A549 (cell line): ENCODE data around the gene ULBP3. TPM values are rescaled to one million over a fixed set of nuclear protein-coding genes. Genes with fewer than 3 reads are reported as not detected.
A peak's percentile ranks its signal among the peaks of the same experiment; 100 is the strongest.
"Not testable (repeated sequence)": the region's sequence is repeated elsewhere in the genome, so short reads cannot be mapped to it uniquely, and the experiment has no call there.

Source experiments
- ATAC-seq, 2 experiments: fragments of 200-7000 bp in 1 of 2; fragments of >200 bp in 1 of 2; cut with Nextera tagmentation in 1 of 2; cut with Tn5 transposase in 1 of 2; 3 replicates each; pipeline versions ENCODE4 v1.8.0 to v1.9.1; 2018 to 2020; ENCODE audit warnings: mild to moderate bottlenecking in 1 of 2, moderate library complexity in 1 of 2
- CTCF ChIA-PET: fragments of 300-600 bp; sonication (Branson Sonifier 250); formaldehyde crosslinking; extraction: SDS; loops from one replicate; lab custom pipeline; 2021; ENCODE audit warnings: antibody characterized with exemption, inconsistent platforms; lab: Yijun Ruan, JAX
- POLR2A ChIA-PET: fragments of 350-600 bp; formaldehyde crosslinking; extraction: SDS; loops from one replicate; lab custom pipeline; 2021; ENCODE audit warnings: antibody characterized with exemption, inconsistent platforms; lab: Yijun Ruan, JAX
- DNase-seq, 2 experiments: peaks; one replicate each; pipeline versions ENCODE4 v3.0.0 to v3.0.0-alpha.2; 2011 to 2016; ENCODE audit warnings: low read depth in 1 of 2, low spot score in 1 of 2
- FAIRE-seq: peaks from 2 replicates; lab custom pipeline; 2011; peaks lifted over from hg19 to GRCh38; lab: Jason Lieb, UNC
- H3K27ac ChIP-seq, 2 experiments: fragments of >200 bp; sonication (Bioruptor Twin); formaldehyde crosslinking; 3 replicates each; pipeline ENCODE4 v1.5.1; 2016 to 2017
- H3K4me1 ChIP-seq: fragments of >200 bp; sonication (Bioruptor Twin); formaldehyde crosslinking; 3 replicates; pipeline ENCODE4 v1.6.1; 2016
- H3K4me2 ChIP-seq: fragments of >200 bp; sonication (Bioruptor Twin); formaldehyde crosslinking; 3 replicates; pipeline ENCODE4 v1.6.1; 2016
- H3K4me3 ChIP-seq: fragments of >200 bp; sonication (Bioruptor Twin); formaldehyde crosslinking; 3 replicates; pipeline ENCODE4 v1.5.1; 2016
- H3K9me3 ChIP-seq: fragments of >200 bp; sonication (Bioruptor Twin); formaldehyde crosslinking; 3 replicates; pipeline ENCODE4 v1.6.1; 2016
- CBX8 ChIP-seq: fragments of 200-600 bp; sonication (generic); IDR thresholded peaks from 2 replicates; pipeline ENCODE4 v1.6.1; 2016
- CHD4 ChIP-seq: fragments of 200-600 bp; sonication (generic); IDR thresholded peaks from 2 replicates; pipeline ENCODE4 v1.6.1; 2016; ENCODE audit warnings: antibody characterized with exemption, mild to moderate bottlenecking, borderline replicate concordance
- EP300 ChIP-seq, 2 experiments: fragments of >200 bp; sonication (Bioruptor Twin); formaldehyde crosslinking; IDR thresholded peaks; 2 replicates in 1 of 2; 3 replicates in 1 of 2; pipeline ENCODE4 v1.6.1; 2016 to 2017
- ESRRA ChIP-seq: fragments of 150-350 bp; IDR thresholded peaks from 2 replicates; pipeline ENCODE4 v1.6.1; 2014; ENCODE audit warnings: mild to moderate bottlenecking, low read length, borderline replicate concordance
- FOSB ChIP-seq: fragments of 250-450 bp; sonication (Bioruptor Pico); IDR thresholded peaks from 2 replicates; pipeline ENCODE4 v1.5.0; 2020; ENCODE audit warnings: mild to moderate bottlenecking, moderate library complexity
- HEYL ChIP-seq: fragments of 250-450 bp; sonication (Bioruptor Pico); IDR thresholded peaks from 2 replicates; pipeline ENCODE4 v1.8.0; 2021; ENCODE audit warnings: mild to moderate bottlenecking, moderate library complexity
- HOXB13 ChIP-seq: fragments of 250-450 bp; sonication (Bioruptor Pico); IDR thresholded peaks from 2 replicates; pipeline ENCODE4 v1.5.0; 2020; ENCODE audit warnings: low read depth, mild to moderate bottlenecking, moderate library complexity
- MYC ChIP-seq: IDR thresholded peaks from 2 replicates; pipeline ENCODE4 v1.6.1; 2012; ENCODE audit warnings: mild to moderate bottlenecking, inconsistent platforms, low read length, improper control_type of control experiment, borderline replicate concordance
- NFE2L2 ChIP-seq: fragments of 150-350 bp; conservative IDR thresholded peaks from 2 replicates; pipeline ENCODE4 v1.6.1; 2014; ENCODE audit warnings: low read length
- NR3C1 ChIP-seq: fragments of >200 bp; sonication (Bioruptor Twin); formaldehyde crosslinking; IDR thresholded peaks from 3 replicates; pipeline ENCODE4 v1.6.1; 2017
- POLR2A ChIP-seq: IDR thresholded peaks from 2 replicates; pipeline ENCODE4 v1.6.1; 2012; ENCODE audit warnings: mild to moderate bottlenecking, low read length
- RAD21 ChIP-seq, 2 experiments: fragments of >200 bp in 1 of 2; sonication (Bioruptor Twin) in 1 of 2; formaldehyde crosslinking in 1 of 2; IDR thresholded peaks in 1 of 2; conservative IDR thresholded peaks in 1 of 2; 2 replicates in 1 of 2; 3 replicates in 1 of 2; pipeline ENCODE4 v1.6.1; 2012 to 2018; ENCODE audit warnings: inconsistent platforms in 1 of 2
- RARB ChIP-seq: fragments of 250-450 bp; sonication (Bioruptor Pico); IDR thresholded peaks from 2 replicates; pipeline ENCODE4 v1.8.0; 2021; ENCODE audit warnings: mild to moderate bottlenecking, moderate library complexity
- SREBF2 ChIP-seq: fragments of 450-650 bp; IDR thresholded peaks from 2 replicates; pipeline ENCODE4 v1.6.1; 2014; ENCODE audit warnings: mild to moderate bottlenecking, moderate library complexity
- TFCP2L1 ChIP-seq: fragments of 250-450 bp; sonication (Bioruptor Pico); IDR thresholded peaks from 2 replicates; pipeline ENCODE4 v1.5.0; 2021; ENCODE audit warnings: mild to moderate bottlenecking
- ZNF302 ChIP-seq: fragments of 250-450 bp; sonication (Bioruptor Pico); IDR thresholded peaks from 2 replicates; pipeline ENCODE4 v1.9.0; 2021; ENCODE audit warnings: inconsistent platforms, mild to moderate bottlenecking, moderate library complexity
- WGBS: methylation state at CpG from one replicate; pipeline ENCODE4 v1.1.6; 2017; ENCODE audit errors: missing lambda C conversion rate; 5-methylcytosine and 5-hydroxymethylcytosine counted together
- polyA plus RNA-seq, 4 experiments: library from polyadenylated mRNA; depleted of rRNA in 3 of 4; stranded (reverse); fragments of >200 nt; fragmentation: RNase III in 1 of 4; extraction: RNeasy Plus Mini Kit Qiagen cat#74134 plus additional on column Dnase treatment in 1 of 4; gene quantifications; 2 replicates in 3 of 4; 3 replicates in 1 of 4; pipeline ENCODE4 v1.2.3, GENCODE V29; 2011 to 2017
- TF ChIP-seq, protein P1 (sequence below): IDR thresholded peaks from 2 replicates; pipeline ENCODE4 v1.6.1; 2012

Gene ULBP3
- polyA plus RNA-seq, 2 of the 4 experiments (the other 2 are of a cell fraction): 2.7 to 3.4 TPM

DNA sequence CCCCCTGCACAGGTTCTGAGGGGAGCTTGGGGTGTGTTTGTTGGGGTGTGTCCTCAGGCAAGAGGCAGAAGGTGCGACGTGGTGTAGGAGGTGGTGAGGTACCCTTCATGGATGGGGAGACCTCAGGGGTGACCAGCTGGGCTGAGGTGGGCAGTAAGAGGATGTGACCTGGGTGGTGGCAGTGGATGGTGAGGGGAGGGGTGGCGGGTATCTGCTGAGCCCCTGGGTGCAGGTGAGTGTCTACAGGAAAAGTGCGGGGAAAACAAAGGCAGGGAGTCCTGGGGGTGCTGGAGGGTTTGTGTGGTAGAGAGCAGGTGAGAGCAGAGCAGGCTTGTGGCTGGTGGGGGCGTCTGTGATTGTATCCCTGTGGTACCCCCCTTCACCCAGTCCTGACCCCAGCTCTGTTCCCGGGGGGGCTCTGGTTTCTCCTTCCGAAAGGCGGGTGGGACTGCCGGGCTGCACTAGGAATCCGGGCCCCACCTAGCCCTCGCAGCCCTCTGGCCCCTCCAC, 44.2 kb downstream of the ULBP3 start:
- peak overlapping the region; percentile 80 for H3K4me2 ChIP-seq
- H3K4me1 ChIP-seq: peaks cover 11% of the 10 kb centered on the region; the same call in 1 of the 3 replicates
- DNase-seq: no peak
- peak overlapping the region in 1 of 2 experiments; percentile 58; a peak in 3 of 6 replicates for H3K27ac ChIP-seq
- no peak for ATAC-seq
- TF ChIP-seq HOXB13 (CRISPR knock-in tag) (no peak), ZNF302 (CRISPR knock-in tag) (no peak), MYC (no peak), POLR2A (no peak), HEYL (CRISPR knock-in tag) (no peak), TFCP2L1 (no peak), EP300 (IDR thresholded peaks at IDR 0.05) (no peak), CBX8 (no peak)
- TF ChIP-seq, protein P1, sequence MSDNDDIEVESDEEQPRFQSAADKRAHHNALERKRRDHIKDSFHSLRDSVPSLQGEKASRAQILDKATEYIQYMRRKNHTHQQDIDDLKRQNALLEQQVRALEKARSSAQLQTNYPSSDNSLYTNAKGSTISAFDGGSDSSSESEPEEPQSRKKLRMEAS: no peak
- H3K4me3 ChIP-seq: no peak overlapping the region
- ChIA-PET CTCF (no interaction called here), POLR2A (no interaction called here)
- H3K9me3 ChIP-seq: no peaks in the 10 kb centered on the region
- WGBS: 81% methylated on average over 6 of the region's 11 CpGs
- no peak for FAIRE-seq

DNA sequence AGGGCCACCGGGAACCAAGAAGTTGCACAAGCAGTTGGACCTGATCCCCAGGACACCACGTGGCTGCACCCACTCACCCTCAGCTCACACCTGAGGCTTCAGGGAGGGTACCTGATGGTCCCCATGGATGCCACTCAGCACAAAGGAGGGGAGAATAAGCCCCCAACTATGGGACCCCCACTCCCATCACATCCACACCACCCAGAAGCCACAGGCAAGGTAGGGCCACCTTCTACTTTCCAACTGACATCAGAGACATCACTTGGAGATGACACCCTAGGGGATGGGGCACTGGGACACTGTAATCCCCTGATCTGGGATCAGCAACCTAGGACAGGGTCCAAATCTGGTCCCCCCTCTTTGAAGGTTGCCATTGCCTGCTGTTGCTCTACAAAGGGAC, 44.9 kb downstream of the ULBP3 start:
- CTCF ChIA-PET, H3K27ac ChIP-seq: not testable (repeated sequence)

DNA sequence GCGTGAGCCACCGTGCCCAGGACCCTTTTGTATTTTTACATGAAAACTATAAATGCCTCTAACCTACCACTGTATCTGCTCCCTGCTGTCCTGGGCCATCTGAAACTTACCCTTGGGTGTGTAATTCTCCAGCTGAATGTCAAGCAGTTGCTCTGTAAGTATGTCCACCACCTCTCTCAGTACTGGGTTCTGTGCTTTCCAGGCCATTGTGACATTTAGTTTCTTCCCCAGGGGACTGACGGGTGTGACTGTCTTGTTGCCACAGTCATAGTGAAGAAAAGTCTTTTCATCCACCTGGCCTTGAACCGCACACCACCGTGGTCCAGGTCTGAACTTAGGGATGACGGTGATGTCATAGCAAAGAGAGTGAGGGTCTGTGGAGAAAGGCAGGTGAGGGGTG, 47.1 kb downstream of the ULBP3 start:
- DNase-seq, H3K4me2 ChIP-seq, H3K9me3 ChIP-seq, H3K27ac ChIP-seq, POLR2A ChIA-PET, H3K4me3 ChIP-seq, FAIRE-seq, ATAC-seq, CTCF ChIA-PET: not testable (repeated sequence)
- H3K4me1 ChIP-seq: peaks cover 11% of the 10 kb centered on the region; the same call in 1 of the 3 replicates
- WGBS: 91% methylated on average over 2 of the region's 6 CpGs

More for the DNA sequence above, 44.9 kb downstream of the ULBP3 start:
- peaks cover 11% of the 10 kb centered on the region; the same call in 1 of the 3 replicates for H3K4me1 ChIP-seq
- H3K9me3 ChIP-seq, DNase-seq, ATAC-seq, POLR2A ChIA-PET, H3K4me2 ChIP-seq, FAIRE-seq, H3K4me3 ChIP-seq: not testable (repeated sequence)
- WGBS: 64% methylated on average over 2 of the region's 2 CpGs

DNA sequence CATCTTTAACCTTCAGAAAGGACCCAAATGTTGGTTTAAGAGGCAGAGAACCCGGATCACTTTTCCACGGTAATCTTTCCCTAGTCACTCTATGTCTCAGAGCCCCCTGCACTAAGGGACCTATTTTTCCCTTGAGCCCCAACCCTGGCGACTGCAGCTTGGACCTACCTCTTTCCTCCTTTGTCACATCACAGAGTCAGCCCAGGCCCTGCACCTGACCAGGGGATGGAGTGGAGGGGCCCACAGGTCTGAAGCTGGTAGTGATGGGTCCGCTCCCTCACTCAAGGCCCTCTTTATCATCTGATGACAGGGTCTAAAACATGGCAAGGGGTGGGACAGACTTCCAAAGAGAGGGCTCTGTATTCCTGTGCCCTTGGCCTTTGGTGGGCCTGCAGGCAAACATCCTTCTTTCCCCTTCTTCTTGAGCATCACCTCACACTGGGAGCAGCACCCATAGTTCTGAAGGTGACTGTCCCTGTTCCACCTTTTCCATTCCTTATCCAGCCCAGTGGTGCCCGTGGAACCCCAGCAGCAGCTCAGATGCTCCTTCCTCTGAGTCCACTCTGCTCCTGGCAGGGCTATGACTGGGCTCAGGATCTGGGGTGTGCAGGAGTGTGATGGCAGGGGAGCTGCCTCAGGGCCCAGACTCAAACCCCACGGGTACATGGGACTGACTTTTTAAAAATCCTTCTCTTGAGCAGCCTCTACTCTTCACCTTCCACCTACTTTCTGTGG, 49.9 kb downstream of the ULBP3 start:
- Histone ChIP-seq H3K4me3 (no peak overlapping the region), H3K27ac (no peak overlapping the region), H3K4me1 (no peaks in the 10 kb centered on the region), H3K9me3 (no peaks in the 10 kb centered on the region), H3K4me2 (no peak overlapping the region)
- DNase-seq (no peak), FAIRE-seq (no peak), ATAC-seq (no peak)
- ChIA-PET POLR2A (no interaction called here), CTCF (interaction anchor here (0.9 to 2.7 kb wide), 3 partner anchors 10 to 376 kb away, joined by 3 to 6 read pairs (median 3); no protein-coding TSS in a partner anchor)
- WGBS: 4% methylated on average over 5 of the region's 6 CpGs
- TF ChIP-seq NR3C1: no peak
- no peak for TF ChIP-seq CHD4
- no peak for TF ChIP-seq FOSB (CRISPR knock-in tag)
- no peak for TF ChIP-seq RAD21 (conservative IDR thresholded peaks at IDR 0.05 in 1 of 2, IDR thresholded peaks at IDR 0.05 in 1 of 2)
- no peak for TF ChIP-seq MYC
- no peak for TF ChIP-seq SREBF2
- TF ChIP-seq ESRRA: no peak
- no peak for TF ChIP-seq RARB (CRISPR knock-in tag)
- no peak for TF ChIP-seq NFE2L2

DNA sequence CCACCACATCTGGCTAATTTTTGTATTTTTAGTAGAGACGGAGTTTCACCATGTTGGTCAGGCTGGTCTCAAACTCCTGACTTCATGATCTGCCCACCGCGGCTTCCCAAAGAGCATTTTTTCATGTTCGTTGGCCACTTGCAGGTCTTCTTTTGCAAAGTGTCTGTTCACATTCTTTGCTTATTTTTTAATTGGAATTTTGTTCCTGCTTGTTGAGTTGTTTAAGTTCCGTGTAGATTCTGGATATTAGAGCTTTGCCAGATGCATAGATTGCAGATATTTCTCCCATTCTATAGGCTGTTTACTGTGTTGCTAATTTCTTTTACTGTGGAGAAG, 51.8 kb downstream of the ULBP3 start:
- under 1% methylated on average over 5 of the region's 5 CpGs for WGBS
- H3K9me3 ChIP-seq, H3K4me2 ChIP-seq, H3K27ac ChIP-seq, ATAC-seq, DNase-seq, H3K4me3 ChIP-seq, FAIRE-seq, H3K4me1 ChIP-seq: not testable (repeated sequence)
- ChIA-PET POLR2A (interaction anchor here (0.6 kb wide), 1 partner anchor 1308 kb away, joined by 4 read pairs; no protein-coding TSS in a partner anchor), CTCF (interaction anchor here (0.6 to 3.4 kb wide), 24 partner anchors 9 to 380 kb away, joined by 3 to 24 read pairs (median 4); partner anchors contain the start of gene RAET1L)
- 0 out of 5 replicates have a peak, but pooled peaks of 1 of the 2 experiments have one; percentile 15 for TF ChIP-seq RAD21 (conservative IDR thresholded peaks at IDR 0.05 in 1 of 2, IDR thresholded peaks at IDR 0.05 in 1 of 2)
